GM12891 (cell line): ENCODE measurements around the gene PACSIN1.

Experiments
- DNase-seq: peaks from one replicate; pipeline ENCODE4 v3.0.0; 2011; ENCODE audit warnings: low spot score; ENCODE audit not compliant: insufficient read length
- FAIRE-seq: peaks from 2 replicates; lab custom pipeline; 2011; peaks lifted over from hg19 to GRCh38; lab: Jason Lieb, UNC
- PAX5 ChIP-seq: IDR thresholded peaks from 2 replicates; pipeline ENCODE4 v1.6.1; 2011; ENCODE audit warnings: low read length, moderate library complexity, mild to moderate bottlenecking; ENCODE audit not compliant: insufficient read depth, severe bottlenecking
- POLR2A ChIP-seq: IDR thresholded peaks from 2 replicates; pipeline ENCODE4 v1.6.1; 2011; ENCODE audit warnings: low read depth, low read length, control low read depth
- POLR2AphosphoS5 ChIP-seq: IDR thresholded peaks from 2 replicates; pipeline ENCODE4 v1.6.1; 2011; ENCODE audit warnings: low read depth, low read length, control low read depth
- POU2F2 ChIP-seq: IDR thresholded peaks from 2 replicates; pipeline ENCODE4 v1.6.1; 2011; ENCODE audit warnings: low read depth, mild to moderate bottlenecking, control low read depth, low read length, moderate library complexity
- SPI1 ChIP-seq: IDR thresholded peaks from 2 replicates; pipeline ENCODE4 v1.6.1; 2011; ENCODE audit warnings: low read depth, low read length, control low read depth
- TAF1 ChIP-seq: IDR thresholded peaks from 2 replicates; pipeline ENCODE4 v1.6.1; 2011; ENCODE audit warnings: low read depth, low read length, control low read depth

The PACSIN1 gene

GRCh38 chr6:34494973-34495372 is 29.1 kb downstream of the PACSIN1 start:
- FAIRE-seq (no peak), DNase-seq (no peak)
- no peak for TF ChIP-seq PAX5

GRCh38 chr6:34496103-34496685 is 30.3 kb downstream of the PACSIN1 start:
- TF ChIP-seq SPI1, result no peak
- no peak for TF ChIP-seq PAX5
- TF ChIP-seq POU2F2, result no peak
- no peak for TF ChIP-seq TAF1
- no peak for TF ChIP-seq POLR2AphosphoS5
- TF ChIP-seq POLR2A, result no peak
- no peak for FAIRE-seq
- no peak for DNase-seq

- DNase-seq, result no peak
- TF ChIP-seq PAX5 (no peak), TAF1 (no peak), POU2F2 (no peak), POLR2A (no peak), SPI1 (no peak), POLR2AphosphoS5 (no peak)
- FAIRE-seq, result no peak
Observed at GRCh38 chr6:34497411-34497810, 31.5 kb downstream of the PACSIN1 start.

- TF ChIP-seq SPI1 (no peak), TAF1 (no peak), POLR2AphosphoS5 (no peak), POLR2A (no peak), PAX5 (no peak), POU2F2 (no peak)
- DNase-seq (no peak), FAIRE-seq (no peak)
Observed at GRCh38 chr6:34506718-34507117, 40.8 kb downstream of the PACSIN1 start.

GRCh38 chr6:34508425-34508824 is 42.5 kb downstream of the PACSIN1 start:
- TF ChIP-seq PAX5 (no peak), POLR2AphosphoS5 (no peak), POLR2A (no peak), SPI1 (no peak), POU2F2 (no peak)
- FAIRE-seq (no peak), DNase-seq (no peak)

GRCh38 chr6:34509782-34510181 is 43.9 kb downstream of the PACSIN1 start:
- FAIRE-seq, result no peak
- DNase-seq, result no peak
- no peak for TF ChIP-seq POLR2AphosphoS5
- TF ChIP-seq TAF1, result no peak
- TF ChIP-seq SPI1, result no peak
- TF ChIP-seq POU2F2, result no peak
- no peak for TF ChIP-seq PAX5
- TF ChIP-seq POLR2A, result no peak

GRCh38 chr6:34510299-34510698 is 44.4 kb downstream of the PACSIN1 start:
- FAIRE-seq (no peak), DNase-seq (no peak)
- TF ChIP-seq POLR2A (no peak), SPI1 (no peak), PAX5 (no peak), TAF1 (no peak), POLR2AphosphoS5 (no peak), POU2F2 (no peak)

- FAIRE-seq (no peak), DNase-seq (no peak)
- TF ChIP-seq POU2F2 (no peak), SPI1 (no peak)
Observed at GRCh38 chr6:34511214-34511914, 45.5 kb downstream of the PACSIN1 start.

GRCh38 chr6:34511915-34512737 is 46.2 kb downstream of the PACSIN1 start:
- FAIRE-seq (no peak), DNase-seq (no peak)
- TF ChIP-seq SPI1 (no peak), PAX5 (no peak), POLR2AphosphoS5 (no peak), TAF1 (no peak), POLR2A (no peak), POU2F2 (no peak)
